ENCODE data around the gene TPPP2. TPM values are rescaled to one million over a fixed set of nuclear protein-coding genes. Genes with fewer than 3 reads are reported as not detected.

Gene TPPP2
- total and polyA plus RNA-seq, 2 donors (not counting 1 experiment from before 2014, with no cell fraction given): not detected

GRCh38 chr14:21030531-21030930 lies 514 bp downstream of the TPPP2 start:
- DNase-seq (no peak), ATAC-seq (ENCODE audit: low read depth) (no peak)
- Histone ChIP-seq H3K79me2 (ENCODE audit: control insufficient read depth, insufficient read depth, low read length) (no peaks in the 10 kb centered on the region), H2AFZ (ENCODE audit: insufficient read depth, low read depth, low read length, poor library complexity, severe bottlenecking) (no peak overlapping the region), H3K4me3 (ENCODE audit: control extremely low read depth in 1 of 5, extremely low read depth in 1 of 5, insufficient read depth in 1 of 5, low read depth in 2 of 5, low read length in 4 of 5) (no peak overlapping the region), H3K4me1 (ENCODE audit: control insufficient read depth in 2 of 2, insufficient read depth in 2 of 2, low read length in 2 of 2) (peaks cover 0 to 4% of the 10 kb centered on the region in 2 donors), H3K9ac (ENCODE audit: low read length) (no peak overlapping the region), H3K27ac (ENCODE audit: low read length in 2 of 2) (no peak overlapping the region), H3K36me3 (replicated peaks in 1 of 2; ENCODE audit: control extremely low read depth in 1 of 2, control insufficient read depth in 1 of 2, extremely low read depth in 1 of 2, insufficient read depth in 2 of 2, low read length in 1 of 2) (no peaks in the 10 kb centered on the region), H4K20me1 (ENCODE audit: control insufficient read depth, insufficient read depth, low read length, poor library complexity, severe bottlenecking) (no peaks in the 10 kb centered on the region), H3K9me3 (ENCODE audit: control extremely low read depth in 1 of 3, control insufficient read depth in 2 of 3, insufficient read depth in 1 of 3, low read length in 2 of 3) (no peaks in the 10 kb centered on the region), H3K4me2 (replicated peaks; ENCODE audit: low read depth, low read length, poor library complexity, severe bottlenecking) (no peak overlapping the region), H3K27me3 (replicated peaks in 1 of 4; ENCODE audit: control extremely low read depth in 1 of 4, control insufficient read depth in 3 of 4, insufficient read depth in 4 of 4, low read length in 3 of 4) (peaks cover 0 to 15% (median 0%) of the 10 kb centered on the region in 4 experiments)
- no peak overlapping the region for H3K27ac Mint-ChIP-seq
- no peak overlapping the region for H3K4me3 Mint-ChIP-seq
- ChIA-PET CTCF (interaction anchor here (1.4 to 2.3 kb wide), 4 partner anchors 9 to 16 kb away, joined by 4 to 12 read pairs (median 6); no protein-coding TSS in a partner anchor), POLR2A (no interaction called here)
- peaks cover 15% of the 10 kb centered on the region for H3K27me3 Mint-ChIP-seq
- 85% methylated on average over 12 of the region's 12 CpGs for WGBS (ENCODE audit: insufficient coverage)
- no peaks in the 10 kb centered on the region for H3K4me1 Mint-ChIP-seq
- no peak for TF ChIP-seq EZH2 (IDR thresholded peaks at IDR 0.05; ENCODE audit: borderline replicate concordance, insufficient read depth, low read depth, low read length, poor library complexity, severe bottlenecking)
- TF ChIP-seq, protein P1, sequence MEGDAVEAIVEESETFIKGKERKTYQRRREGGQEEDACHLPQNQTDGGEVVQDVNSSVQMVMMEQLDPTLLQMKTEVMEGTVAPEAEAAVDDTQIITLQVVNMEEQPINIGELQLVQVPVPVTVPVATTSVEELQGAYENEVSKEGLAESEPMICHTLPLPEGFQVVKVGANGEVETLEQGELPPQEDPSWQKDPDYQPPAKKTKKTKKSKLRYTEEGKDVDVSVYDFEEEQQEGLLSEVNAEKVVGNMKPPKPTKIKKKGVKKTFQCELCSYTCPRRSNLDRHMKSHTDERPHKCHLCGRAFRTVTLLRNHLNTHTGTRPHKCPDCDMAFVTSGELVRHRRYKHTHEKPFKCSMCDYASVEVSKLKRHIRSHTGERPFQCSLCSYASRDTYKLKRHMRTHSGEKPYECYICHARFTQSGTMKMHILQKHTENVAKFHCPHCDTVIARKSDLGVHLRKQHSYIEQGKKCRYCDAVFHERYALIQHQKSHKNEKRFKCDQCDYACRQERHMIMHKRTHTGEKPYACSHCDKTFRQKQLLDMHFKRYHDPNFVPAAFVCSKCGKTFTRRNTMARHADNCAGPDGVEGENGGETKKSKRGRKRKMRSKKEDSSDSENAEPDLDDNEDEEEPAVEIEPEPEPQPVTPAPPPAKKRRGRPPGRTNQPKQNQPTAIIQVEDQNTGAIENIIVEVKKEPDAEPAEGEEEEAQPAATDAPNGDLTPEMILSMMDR (IDR thresholded peaks at IDR 0.05): no peak
- intact Hi-C loops (cut with micrococcal nuclease): no loop called here
- H3K9me3 Mint-ChIP-seq (ENCODE audit: insufficient read depth): no peaks in the 10 kb centered on the region

- H3K4me2 ChIP-seq (replicated peaks; ENCODE audit: low read depth, low read length, poor library complexity, severe bottlenecking): no peak overlapping the region
- Mint-ChIP-seq H3K4me1 (no peaks in the 10 kb centered on the region), H3K4me3 (no peak overlapping the region), H3K27me3 (peaks cover 23% of the 10 kb centered on the region), H3K9me3 (ENCODE audit: insufficient read depth) (no peaks in the 10 kb centered on the region), H3K27ac (no peak overlapping the region)
- DNase-seq (no peak), ATAC-seq (ENCODE audit: low read depth) (no peak)
- H3K9ac ChIP-seq (ENCODE audit: low read length): no peak overlapping the region
- H3K4me1 ChIP-seq (ENCODE audit: control insufficient read depth in 2 of 2, insufficient read depth in 2 of 2, low read length in 2 of 2): no peaks in the 10 kb centered on the region
- no peak for TF ChIP-seq EZH2 (IDR thresholded peaks at IDR 0.05; ENCODE audit: borderline replicate concordance, insufficient read depth, low read depth, low read length, poor library complexity, severe bottlenecking)
- TF ChIP-seq, protein P1 (IDR thresholded peaks at IDR 0.05): no peak
- H4K20me1 ChIP-seq (ENCODE audit: control insufficient read depth, insufficient read depth, low read length, poor library complexity, severe bottlenecking): no peaks in the 10 kb centered on the region
- 94% methylated on average over 3 of the region's 5 CpGs for WGBS (ENCODE audit: insufficient coverage)
- intact Hi-C loops (cut with micrococcal nuclease): no loop called here
- no peak overlapping the region for H3K4me3 ChIP-seq (ENCODE audit: control extremely low read depth in 1 of 5, extremely low read depth in 1 of 5, insufficient read depth in 1 of 5, low read depth in 2 of 5, low read length in 4 of 5)
- no peak overlapping the region for H3K27ac ChIP-seq (ENCODE audit: low read length in 2 of 2)
- H3K9me3 ChIP-seq (ENCODE audit: control extremely low read depth in 1 of 3, control insufficient read depth in 2 of 3, insufficient read depth in 1 of 3, low read length in 2 of 3): no peaks in the 10 kb centered on the region
- peaks cover 0 to 15% (median 0%) of the 10 kb centered on the region in 4 experiments for H3K27me3 ChIP-seq (replicated peaks in 1 of 4; ENCODE audit: control extremely low read depth in 1 of 4, control insufficient read depth in 3 of 4, insufficient read depth in 4 of 4, low read length in 3 of 4)
- ChIA-PET CTCF (interaction anchor here (0.7 to 6.9 kb wide), 7 partner anchors 8 to 72 kb away, joined by 3 to 87 read pairs (median 4); no protein-coding TSS in a partner anchor), POLR2A (no interaction called here)
- H3K36me3 ChIP-seq (replicated peaks in 1 of 2; ENCODE audit: control extremely low read depth in 1 of 2, control insufficient read depth in 1 of 2, extremely low read depth in 1 of 2, insufficient read depth in 2 of 2, low read length in 1 of 2): no peaks in the 10 kb centered on the region
- no peak overlapping the region for H2AFZ ChIP-seq (ENCODE audit: insufficient read depth, low read depth, low read length, poor library complexity, severe bottlenecking)
- no peaks in the 10 kb centered on the region for H3K79me2 ChIP-seq (ENCODE audit: control insufficient read depth, insufficient read depth, low read length)
Observed at GRCh38 chr14:21032326-21033132, 2.5 kb downstream of the TPPP2 start.

Data from B cell (primary cell).